ENCODE measurements around the gene FAM163B.
"Not testable (repeated sequence)": the region's sequence is repeated elsewhere in the genome, so short reads cannot be mapped to it uniquely, and the experiment has no call there.

Gene FAM163B

GRCh38 chr9:133564451-133565116 lies 44.6 kb downstream of the FAM163B start:
- no peak for DNase-seq

GRCh38 chr9:133563814-133564213 lies 45.4 kb downstream of the FAM163B start:
- DNase-seq: not testable (repeated sequence)

- no peak for DNase-seq
Observed at GRCh38 chr9:133563291-133563796, 45.8 kb downstream of the FAM163B start.

- no peak for DNase-seq
Observed at GRCh38 chr9:133562611-133563290, 46.4 kb downstream of the FAM163B start.

- no peak for DNase-seq
Observed at GRCh38 chr9:133561976-133562554, 47.1 kb downstream of the FAM163B start.

GRCh38 chr9:133560944-133561343 lies 48.2 kb downstream of the FAM163B start:
- DNase-seq: no peak

- no peak for DNase-seq
Observed at GRCh38 chr9:133560311-133560710, 48.9 kb downstream of the FAM163B start.

- no peak for DNase-seq
Observed at GRCh38 chr9:133558191-133559126, 50.7 kb downstream of the FAM163B start.

- DNase-seq: no peak
Observed at GRCh38 chr9:133557581-133557980, 51.6 kb downstream of the FAM163B start.

- DNase-seq: no peak
Observed at GRCh38 chr9:133556354-133556753, 52.8 kb downstream of the FAM163B start.

GRCh38 chr9:133554729-133555128 lies 54.5 kb downstream of the FAM163B start:
- DNase-seq: no peak

- no peak for DNase-seq
Observed at GRCh38 chr9:133553973-133554713, 55.0 kb downstream of the FAM163B start.

GRCh38 chr9:133553123-133553522 lies 56.1 kb downstream of the FAM163B start:
- DNase-seq: no peak

- DNase-seq: no peak
Observed at GRCh38 chr9:133552236-133552635, 57.0 kb downstream of the FAM163B start.

- no peak for DNase-seq
Observed at GRCh38 chr9:133551446-133551845, 57.7 kb downstream of the FAM163B start.

- no peak for DNase-seq
Observed at GRCh38 chr9:133547116-133547515, 62.1 kb downstream of the FAM163B start.

GRCh38 chr9:133546287-133546680 lies 62.9 kb downstream of the FAM163B start:
- no peak for DNase-seq

GRCh38 chr9:133545494-133546286 lies 63.5 kb downstream of the FAM163B start:
- no peak for DNase-seq

- no peak for DNase-seq
Observed at GRCh38 chr9:133543772-133544467, 65.3 kb downstream of the FAM163B start.

- DNase-seq: no peak
Observed at GRCh38 chr9:133542002-133542401, 67.2 kb downstream of the FAM163B start.

GRCh38 chr9:133540698-133541025 lies 68.5 kb downstream of the FAM163B start:
- no peak for DNase-seq
